Dermis microvascular lymphatic vessel endothelial cell (primary cell): ENCODE measurements around the gene GPR137B. TPM values are rescaled to one million over a fixed set of nuclear protein-coding genes. Genes with fewer than 3 reads are reported as not detected.
A peak's percentile ranks its signal among the peaks of the same experiment; 100 is the strongest.

Experiments
- DNase-seq, 2 donors: peaks; one replicate each; pipeline versions ENCODE4 v3.0.0 to v3.0.0-alpha.2; 2010; ENCODE audit warnings: low read depth in 2 of 2
- total RNA-seq: library from RNA; depleted of rRNA; stranded (reverse); fragments of >200 nt; gene quantifications from 2 replicates; pipeline ENCODE4 v1.2.1, GENCODE V29; 2014

The GPR137B gene
- total RNA-seq, 1 donor from 2014 or later, result 4.9 TPM

DNA sequence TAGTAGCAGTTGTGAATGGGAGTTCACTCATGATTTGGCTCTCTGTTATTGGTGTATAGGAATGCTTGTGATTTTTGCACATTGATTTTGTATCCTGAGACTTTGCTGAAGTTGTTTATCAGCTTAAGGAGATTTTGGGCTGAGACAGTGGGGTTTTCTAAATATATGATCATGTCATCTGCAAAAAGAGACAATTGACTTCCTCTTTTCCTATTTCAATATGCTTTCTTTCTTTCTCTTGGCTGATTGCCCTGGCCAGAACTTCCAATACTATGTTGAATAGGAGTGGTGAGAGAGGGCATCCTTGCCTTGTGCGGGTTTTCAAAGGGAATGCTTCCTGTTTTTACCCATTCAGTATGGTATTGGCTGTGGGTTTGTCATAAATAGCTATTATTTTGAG lies 45.7 kb downstream of the GPR137B start:
- peak in 1 of 2 donors; percentile 29 for DNase-seq

DNA sequence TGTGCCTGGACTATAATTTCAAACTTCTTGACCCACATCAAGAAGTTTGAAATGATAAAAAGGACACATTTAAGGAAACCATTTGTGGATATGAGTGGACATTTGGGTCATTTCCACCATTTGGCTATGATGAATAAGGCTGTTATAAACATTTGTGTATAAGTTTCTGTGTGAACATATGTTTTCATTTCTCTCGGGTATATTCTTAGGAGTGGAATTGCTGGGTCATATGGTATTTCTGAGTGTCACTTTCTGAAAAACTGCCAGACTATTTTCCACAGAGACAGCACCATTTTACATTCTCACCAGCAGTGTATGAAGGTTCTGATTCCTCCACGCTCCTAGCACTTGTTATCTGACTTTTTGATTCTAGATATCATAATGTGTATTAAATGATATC lies 50.8 kb downstream of the GPR137B start:
- DNase-seq, result no peak

DNA sequence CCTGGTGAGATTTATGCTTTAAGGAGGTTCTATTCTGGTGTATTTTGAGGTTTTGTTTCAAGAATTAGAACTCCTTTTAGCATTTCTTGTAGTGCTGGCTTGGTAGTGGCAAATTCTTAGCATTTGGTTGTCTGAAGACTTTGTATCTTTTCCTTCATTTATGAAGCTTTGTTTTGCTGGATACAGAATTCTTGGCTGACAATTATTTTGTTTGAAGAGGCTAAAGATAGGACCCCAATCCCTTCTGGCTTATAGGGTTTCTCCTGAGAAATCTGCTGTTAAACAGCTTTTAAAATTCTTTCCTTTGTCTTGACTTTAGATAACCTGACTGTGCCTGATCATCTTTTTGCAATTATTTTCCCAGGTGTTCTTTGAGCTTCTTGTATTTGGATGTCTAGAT lies 58.6 kb downstream of the GPR137B start:
- no peak for DNase-seq

DNA sequence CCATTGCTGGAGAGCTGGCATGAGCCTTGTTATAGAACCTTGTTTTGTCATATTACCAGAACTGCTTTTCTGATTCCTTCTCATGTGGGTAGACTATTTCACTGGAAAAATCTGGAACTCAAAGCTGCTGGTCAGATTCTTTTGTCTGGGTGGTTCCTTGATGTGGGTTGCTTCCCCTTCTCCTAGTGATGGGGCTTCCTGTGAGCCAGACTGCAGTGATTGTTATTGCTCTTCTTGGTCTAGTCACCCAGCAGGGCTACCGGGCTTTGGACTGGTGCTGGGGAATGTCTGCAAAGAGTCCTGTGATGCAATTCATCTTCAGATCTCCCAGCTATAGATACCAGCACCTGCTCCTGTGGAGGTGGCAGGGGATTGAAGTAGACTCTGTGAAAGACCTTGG lies 59.4 kb downstream of the GPR137B start:
- DNase-seq, result no peak

DNA sequence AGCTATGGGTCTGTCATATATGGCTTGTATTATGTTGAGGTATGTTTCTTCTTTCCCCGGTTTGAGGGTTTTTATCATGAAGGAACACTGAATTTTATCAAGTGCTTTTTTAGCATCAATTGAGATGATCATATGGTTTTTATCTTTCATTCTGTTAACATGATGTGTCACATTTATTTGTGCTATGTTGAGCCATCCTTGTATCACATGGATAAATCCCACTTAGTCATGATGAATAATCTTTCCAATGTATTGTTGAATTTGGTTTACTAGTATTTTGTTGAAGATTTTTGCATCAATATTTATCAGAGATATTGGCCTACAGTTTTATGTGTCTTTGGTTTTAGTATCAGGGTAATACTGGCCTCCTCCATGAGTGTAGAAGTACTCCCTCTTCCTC lies 61.7 kb downstream of the GPR137B start:
- DNase-seq, result no peak

GRCh38 chr1:236204656-236205055 lies 62.3 kb downstream of the GPR137B start:
- no peak for DNase-seq

DNA sequence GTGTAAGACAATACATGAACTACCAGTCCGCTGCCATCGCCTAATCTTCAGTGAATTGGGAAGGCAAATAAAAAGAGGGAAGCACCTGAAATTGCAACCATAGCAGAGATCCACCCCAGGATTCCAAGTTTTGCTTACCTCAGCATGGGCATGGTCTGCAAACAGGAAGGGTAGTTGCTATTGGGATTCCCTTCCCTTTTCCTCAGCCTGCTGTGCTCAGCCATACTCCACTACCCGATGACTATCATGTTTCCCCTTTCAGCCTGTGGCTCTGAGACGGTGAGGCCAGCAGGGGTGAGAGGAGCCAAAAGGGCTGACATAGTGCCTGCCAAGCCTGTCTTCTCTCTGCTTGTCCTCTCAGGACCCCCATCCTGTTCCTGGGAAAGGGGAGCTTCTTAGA lies 64.2 kb downstream of the GPR137B start:
- no peak for DNase-seq

DNA sequence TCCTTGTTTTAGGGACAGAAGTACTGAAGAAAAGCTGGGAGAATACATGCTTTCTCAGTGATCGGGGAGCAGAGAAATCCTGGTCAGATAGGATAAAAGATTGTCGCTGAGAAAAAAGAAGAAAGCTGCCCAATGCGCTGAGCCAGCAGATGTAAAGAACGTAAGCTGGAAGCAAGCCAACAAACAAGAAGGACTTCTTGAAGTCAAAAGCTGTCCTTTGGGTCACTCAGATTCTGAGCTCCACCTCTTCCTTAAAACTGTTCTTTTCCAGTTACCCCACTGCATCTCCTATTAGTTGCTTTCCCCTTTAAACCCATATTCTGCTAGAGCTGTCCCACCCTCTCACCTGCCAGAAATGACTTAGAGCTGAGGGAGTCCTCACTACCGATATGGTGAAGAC lies 64.8 kb downstream of the GPR137B start:
- no peak for DNase-seq

DNA sequence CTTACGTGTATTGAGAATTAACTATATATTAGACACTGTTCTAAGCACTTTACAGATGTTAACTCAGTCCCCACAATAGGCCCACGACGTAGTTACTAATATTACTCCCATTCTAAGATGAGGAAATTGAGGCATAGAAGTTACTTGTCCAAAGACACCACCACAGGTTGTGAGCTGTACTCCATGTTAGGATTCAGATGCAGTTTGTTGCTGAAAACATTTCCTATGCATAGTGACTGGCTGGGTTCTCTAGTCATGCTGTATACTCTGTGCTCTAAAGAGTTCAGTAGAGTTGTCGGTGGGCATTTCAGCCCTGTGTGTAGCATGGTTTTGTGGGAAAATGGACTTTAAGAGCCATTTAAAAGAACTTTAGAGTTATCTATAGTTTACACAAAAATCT lies 65.2 kb downstream of the GPR137B start:
- no peak for DNase-seq

DNA sequence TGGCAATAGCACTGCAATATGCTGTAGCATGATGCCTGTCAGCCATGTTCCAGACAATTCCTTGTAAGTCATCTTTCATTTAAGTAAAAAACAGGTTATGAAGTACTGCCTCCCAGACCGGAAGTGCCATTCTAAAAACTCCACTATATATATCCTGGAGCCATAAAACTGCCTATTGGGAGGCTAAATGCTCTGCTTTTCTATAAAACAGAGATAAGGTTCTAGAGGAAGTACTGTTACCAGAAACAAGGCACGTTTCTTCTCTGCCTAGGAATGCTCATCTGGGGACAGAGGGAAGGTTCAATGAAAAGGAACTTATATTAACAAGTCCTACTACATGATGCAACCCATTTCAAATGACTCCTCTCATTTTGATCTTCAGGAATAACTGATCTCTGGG lies 66.8 kb downstream of the GPR137B start:
- peak in 1 of 2 donors; percentile 10 for DNase-seq

DNA sequence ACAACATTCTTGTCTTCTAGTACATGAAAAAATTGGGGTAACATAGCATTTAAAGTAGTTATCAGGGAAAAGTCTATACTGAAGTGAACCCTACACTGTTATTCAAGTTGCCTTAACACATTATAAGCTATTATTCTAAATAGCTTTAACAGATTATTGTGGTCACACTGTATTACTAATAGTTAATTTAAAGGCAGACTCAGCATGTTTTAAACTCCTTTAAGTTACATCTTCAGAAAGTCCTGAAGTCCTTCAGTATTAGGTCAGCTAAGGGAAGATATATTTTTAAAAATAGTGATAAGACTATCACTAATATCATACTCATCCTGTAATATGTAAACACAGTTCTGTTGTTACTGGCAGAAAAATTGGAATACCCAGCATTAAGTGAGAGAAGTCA lies 67.4 kb downstream of the GPR137B start:
- no peak for DNase-seq

- DNase-seq, result no peak
Observed at GRCh38 chr1:236211815-236212214, 69.5 kb downstream of the GPR137B start.

DNA sequence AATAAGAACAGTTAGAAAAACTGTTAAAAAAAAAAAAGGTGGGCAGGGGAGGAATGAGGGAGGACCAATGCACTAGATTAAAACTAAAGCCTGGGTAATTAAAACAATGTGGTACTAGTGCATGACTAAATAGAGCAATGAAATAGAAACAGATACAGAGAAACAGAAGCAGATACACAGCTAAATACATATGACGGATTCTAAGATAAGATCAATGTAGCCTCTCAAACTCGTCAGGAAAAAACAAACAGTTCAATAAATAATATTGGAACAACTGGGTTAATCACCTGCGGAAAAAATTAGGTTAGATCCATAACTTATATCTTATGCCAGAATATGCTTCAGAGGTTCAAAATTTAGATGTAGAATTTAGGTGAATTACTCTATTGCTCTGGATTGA lies 71.2 kb downstream of the GPR137B start:
- no peak for DNase-seq

DNA sequence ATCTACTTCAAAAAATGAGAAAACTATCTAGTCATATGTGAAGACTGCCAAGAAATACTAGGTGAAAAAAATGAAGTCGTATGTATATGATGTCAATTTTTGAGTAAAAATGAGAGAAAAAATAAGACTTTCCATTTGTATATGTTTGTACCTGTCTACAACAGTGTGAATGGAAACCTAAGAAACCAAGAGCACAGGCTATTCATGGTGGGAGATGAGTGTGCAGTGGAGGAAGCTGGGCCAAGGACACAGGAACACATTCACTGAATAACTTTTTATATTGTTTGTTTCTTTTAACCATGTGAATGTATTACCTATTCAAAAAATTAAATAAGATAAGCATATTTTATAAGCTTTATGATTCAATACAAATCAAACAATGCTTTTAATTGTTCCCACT lies 72.4 kb downstream of the GPR137B start:
- no peak for DNase-seq

DNA sequence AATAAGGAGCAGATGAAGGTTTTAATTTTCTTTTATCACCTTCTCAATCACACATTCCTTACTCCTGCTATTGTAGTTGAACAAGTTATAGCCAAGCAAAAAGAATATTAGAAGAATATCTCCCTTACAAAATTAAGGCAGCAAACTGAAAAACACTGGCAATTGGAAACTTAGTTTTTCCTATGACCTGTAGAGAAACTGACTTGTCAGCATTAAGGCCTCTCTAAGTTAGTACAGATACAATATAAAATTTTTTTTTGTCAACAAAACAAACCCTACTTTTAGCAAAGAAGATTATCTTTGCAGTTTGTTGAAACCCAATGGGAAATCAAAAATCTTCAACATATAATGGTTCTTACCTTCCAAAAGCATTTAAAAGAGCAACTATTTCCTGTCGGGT lies 78.1 kb downstream of the GPR137B start:
- no peak for DNase-seq

- no peak for DNase-seq
Observed at GRCh38 chr1:236222632-236223031, 80.3 kb downstream of the GPR137B start.

- no peak for DNase-seq
Observed at GRCh38 chr1:236228411-236228810, 86.1 kb downstream of the GPR137B start.

DNA sequence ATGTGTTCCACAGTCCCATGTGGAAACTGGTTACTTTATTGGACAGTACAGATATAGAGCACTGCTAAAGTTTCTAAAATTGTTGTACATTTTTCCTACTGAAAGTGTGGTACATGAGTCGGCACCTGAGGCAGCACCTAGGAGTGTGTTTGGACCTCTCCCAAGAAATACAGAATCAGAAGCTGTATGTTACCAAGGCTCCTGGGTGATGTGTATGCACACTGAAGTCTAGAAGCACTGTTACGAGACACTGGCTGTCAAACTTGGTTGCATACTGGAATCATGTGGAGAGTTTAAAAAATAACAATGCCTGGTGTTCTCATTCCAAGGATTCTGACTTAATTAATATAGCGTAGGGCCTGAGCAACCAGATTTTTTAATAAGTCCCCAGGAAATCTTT lies 92.8 kb downstream of the GPR137B start:
- no peak for DNase-seq

- no peak for DNase-seq
Observed at GRCh38 chr1:236239092-236239585, 96.8 kb downstream of the GPR137B start.

DNA sequence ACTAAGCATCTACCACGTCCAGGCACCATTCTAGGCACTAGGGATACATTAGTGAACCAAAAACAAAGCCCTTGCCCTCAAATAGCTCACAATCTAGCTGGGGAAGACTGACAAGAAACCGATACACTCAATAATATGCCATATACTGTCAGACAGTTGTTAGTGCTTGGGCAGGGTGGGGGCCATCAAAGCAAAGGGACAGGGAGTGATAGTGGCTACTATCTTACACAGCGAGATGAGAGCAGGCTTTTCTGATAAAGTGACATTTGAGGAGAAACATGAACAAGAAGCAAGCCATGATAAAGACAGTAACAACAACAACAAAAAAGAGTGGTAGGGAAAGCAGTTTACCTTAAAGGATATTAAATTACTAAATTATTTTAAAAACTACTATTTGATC lies 98.3 kb downstream of the GPR137B start:
- no peak for DNase-seq

DNA sequence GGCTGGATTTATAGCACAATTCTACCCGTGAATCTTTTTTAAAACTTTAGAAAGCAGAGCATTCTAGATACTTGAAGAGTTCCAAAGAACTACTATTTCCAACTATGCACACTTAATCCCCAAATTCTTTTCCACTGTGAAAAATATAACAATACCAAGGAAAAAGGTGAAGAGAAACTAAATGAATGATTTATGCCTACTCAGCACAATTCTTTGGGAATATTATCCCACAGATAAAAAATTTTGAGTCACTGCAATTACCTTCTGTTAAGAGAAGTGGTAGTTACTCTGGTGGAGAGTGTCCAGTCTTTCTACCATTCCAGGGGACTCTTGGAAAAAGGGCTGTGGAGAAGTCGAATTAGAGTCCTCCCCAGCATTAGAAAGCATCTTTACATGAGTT lies 100.2 kb downstream of the GPR137B start:
- no peak for DNase-seq

DNA sequence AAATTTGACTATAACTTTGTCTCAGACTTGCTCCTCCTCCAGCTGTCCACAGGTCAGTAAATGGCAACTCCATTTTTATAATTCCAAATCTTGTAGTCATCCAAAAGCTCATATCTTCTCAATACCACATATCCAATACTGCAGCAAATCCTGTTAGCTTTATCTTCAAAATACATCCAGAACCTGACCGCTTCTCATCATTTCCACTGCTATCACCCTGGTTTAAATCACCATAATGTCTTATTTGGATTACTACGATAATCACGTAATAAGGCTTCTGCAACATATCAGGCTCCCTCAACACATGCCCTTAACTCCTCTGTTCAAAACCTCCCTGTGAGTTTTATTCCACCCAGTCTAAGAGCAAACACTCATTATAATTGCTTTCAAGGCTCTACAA lies 104.9 kb downstream of the GPR137B start:
- no peak for DNase-seq

DNA sequence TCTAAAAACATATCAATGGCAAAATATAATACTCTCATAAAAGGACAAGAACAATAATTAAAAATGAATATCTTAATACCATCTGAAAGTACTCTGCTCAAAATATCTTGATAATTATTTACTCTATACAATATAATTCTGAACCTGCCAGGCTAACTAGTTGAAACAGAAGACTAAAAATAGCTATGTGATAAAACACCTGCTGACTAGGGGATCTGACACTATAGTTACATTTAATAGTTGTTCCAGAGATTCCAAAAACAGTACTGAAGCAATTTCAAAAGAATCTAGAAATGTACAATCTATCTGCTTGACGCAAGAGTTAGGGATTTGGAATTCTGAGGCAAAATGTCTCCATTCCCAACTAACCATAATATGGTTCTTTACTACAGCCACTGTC lies 109.2 kb downstream of the GPR137B start:
- no peak for DNase-seq

GRCh38 chr1:236253119-236253518 lies 110.8 kb downstream of the GPR137B start:
- no peak for DNase-seq
